Mesendoderm (in vitro differentiated cells): ENCODE results near the gene C16orf87.
A peak's percentile ranks its signal among the peaks of the same experiment; 100 is the strongest.

Source experiments
- DNase-seq: peaks from one replicate; pipeline ENCODE4 v3.0.0; 2013
- H2AK5ac ChIP-seq: 2 replicates; pipeline ENCODE4 v1.6.1; 2013; ENCODE audit warnings: low read length, inconsistent platforms
- H2BK120ac ChIP-seq: 2 replicates; pipeline ENCODE4 v1.6.1; 2013; ENCODE audit warnings: low read depth, mild to moderate bottlenecking, low read length, moderate library complexity, mixed read lengths
- H2BK15ac ChIP-seq: replicated peaks from 2 replicates; pipeline ENCODE4 v1.6.1; 2013; ENCODE audit warnings: low read depth, mild to moderate bottlenecking, moderate library complexity
- H2BK5ac ChIP-seq: 2 replicates; pipeline ENCODE4 v1.6.1; 2013; ENCODE audit warnings: low read length, inconsistent platforms
- H3K18ac ChIP-seq: 2 replicates; pipeline ENCODE4 v1.6.1; 2013; ENCODE audit warnings: mild to moderate bottlenecking, low read length, mixed read lengths
- H3K23ac ChIP-seq: one replicate; pipeline ENCODE4 v1.6.1; 2013; ENCODE audit warnings: low read length
- H3K27ac ChIP-seq: 2 replicates; pipeline ENCODE4 v1.5.1; 2013; ENCODE audit warnings: low read depth, mild to moderate bottlenecking, inconsistent platforms, low read length, moderate library complexity
- H3K27me3 ChIP-seq: 2 replicates; pipeline ENCODE4 v1.6.1; 2013; ENCODE audit warnings: low read length, control low read depth, mild to moderate bottlenecking, inconsistent platforms; ENCODE audit not compliant: insufficient read depth, poor library complexity
- H3K36me3 ChIP-seq: 2 replicates; pipeline ENCODE4 v1.6.1; 2013; ENCODE audit warnings: low read length, inconsistent platforms; ENCODE audit not compliant: control insufficient read depth, insufficient read depth
- H3K4ac ChIP-seq: one replicate; pipeline ENCODE4 v1.6.1; 2013; ENCODE audit warnings: low read depth, mild to moderate bottlenecking, low read length, moderate library complexity
- H3K4me1 ChIP-seq: 2 replicates; pipeline ENCODE4 v1.6.1; 2013; ENCODE audit warnings: low read depth, low read length, inconsistent platforms; ENCODE audit not compliant: control insufficient read depth
- H3K4me2 ChIP-seq: 2 replicates; pipeline ENCODE4 v1.6.1; 2013; ENCODE audit warnings: low read length
- H3K4me3 ChIP-seq: 2 replicates; pipeline ENCODE4 v1.5.1; 2013; ENCODE audit warnings: mild to moderate bottlenecking, low read length
- H3K56ac ChIP-seq: one replicate; pipeline ENCODE4 v1.6.1; 2013; ENCODE audit warnings: low read length
- H3K79me1 ChIP-seq: 2 replicates; pipeline ENCODE4 v1.6.1; 2013; ENCODE audit warnings: low read length, inconsistent platforms
- H3K79me2 ChIP-seq: 2 replicates; pipeline ENCODE4 v1.6.1; 2013; ENCODE audit warnings: mild to moderate bottlenecking, low read length; ENCODE audit not compliant: control insufficient read depth, insufficient read depth
- H3K9ac ChIP-seq: 2 replicates; pipeline ENCODE4 v1.6.1; 2013; ENCODE audit warnings: low read length, inconsistent platforms
- H4K5ac ChIP-seq: one replicate; pipeline ENCODE4 v1.6.1; 2013; ENCODE audit warnings: low read length
- H4K8ac ChIP-seq: one replicate; pipeline ENCODE4 v1.6.1; 2013; ENCODE audit warnings: low read depth, mild to moderate bottlenecking, control low read depth, low read length, moderate library complexity
- WGBS: extraction: QIAGEN DNeasy Blood & Tissue Kit; methylation state at CpG from one replicate; pipeline ENCODE4 v1.1.7; 2013; ENCODE audit warnings: low lambda C conversion rate, missing lambda C conversion rate; ENCODE audit not compliant: insufficient coverage; ENCODE audit errors: extremely low coverage; 5-methylcytosine and 5-hydroxymethylcytosine counted together

Gene C16orf87

GRCh38 chr16:46772463-46772862 is 58.5 kb downstream of the C16orf87 start:
- Histone ChIP-seq H4K8ac (no peak overlapping the region), H3K4me2 (no peak overlapping the region), H2BK120ac (no peak overlapping the region), H2AK5ac (no peak overlapping the region), H3K27me3 (no peaks in the 10 kb centered on the region), H3K4ac (no peak overlapping the region), H3K79me2 (no peaks in the 10 kb centered on the region), H2BK5ac (no peak overlapping the region), H3K79me1 (no peaks in the 10 kb centered on the region), H3K27ac (no peak overlapping the region), H3K23ac (no peak overlapping the region), H3K4me3 (no peak overlapping the region), H3K56ac (no peak overlapping the region), H3K36me3 (no peaks in the 10 kb centered on the region), H3K9ac (no peak overlapping the region), H2BK15ac (no peak overlapping the region), H3K4me1 (no peaks in the 10 kb centered on the region), H3K18ac (no peak overlapping the region), H4K5ac (no peak overlapping the region)
- WGBS: no CpG with 5 or more reads among the region's 4 CpGs
- no peak for DNase-seq

- Histone ChIP-seq H3K56ac (no peak overlapping the region), H3K79me1 (no peaks in the 10 kb centered on the region)
Measured at GRCh38 chr16:46768809-46769208, 62.2 kb downstream of the C16orf87 start.

GRCh38 chr16:46765050-46765449 is 65.9 kb downstream of the C16orf87 start:
- Histone ChIP-seq H3K27me3 (no peaks in the 10 kb centered on the region), H3K27ac (no peak overlapping the region), H2AK5ac (no peak overlapping the region), H3K23ac (no peak overlapping the region), H3K4ac (no peak overlapping the region), H2BK120ac (no peak overlapping the region), H2BK5ac (no peak overlapping the region), H2BK15ac (no peak overlapping the region), H3K36me3 (no peaks in the 10 kb centered on the region), H3K56ac (no peak overlapping the region), H3K4me3 (no peak overlapping the region), H3K18ac (no peak overlapping the region), H4K5ac (no peak overlapping the region), H3K9ac (no peak overlapping the region), H3K79me1 (no peaks in the 10 kb centered on the region), H4K8ac (no peak overlapping the region), H3K4me1 (no peaks in the 10 kb centered on the region), H3K79me2 (no peaks in the 10 kb centered on the region), H3K4me2 (no peak overlapping the region)
- no peak for DNase-seq
- no CpG with 5 or more reads among the region's 7 CpGs for WGBS

More at GRCh38 chr16:46768809-46769208, 62.2 kb downstream of the C16orf87 start:
- Histone ChIP-seq H2AK5ac (no peak overlapping the region), H4K8ac (no peak overlapping the region), H2BK5ac (no peak overlapping the region), H3K23ac (no peak overlapping the region), H3K27me3 (no peaks in the 10 kb centered on the region), H2BK120ac (no peak overlapping the region), H4K5ac (no peak overlapping the region), H3K4me1 (no peaks in the 10 kb centered on the region), H3K4ac (no peak overlapping the region), H3K9ac (no peak overlapping the region), H2BK15ac (no peak overlapping the region), H3K4me3 (no peak overlapping the region), H3K27ac (no peak overlapping the region), H3K36me3 (no peaks in the 10 kb centered on the region), H3K79me2 (no peaks in the 10 kb centered on the region), H3K18ac (no peak overlapping the region), H3K4me2 (no peak overlapping the region)
- WGBS: no CpG with 5 or more reads among the region's 8 CpGs
- peak; percentile 37 for DNase-seq

GRCh38 chr16:46763147-46763546 is 67.8 kb downstream of the C16orf87 start:
- Histone ChIP-seq H2BK5ac (no peak overlapping the region), H3K56ac (no peak overlapping the region), H3K9ac (no peak overlapping the region), H3K18ac (no peak overlapping the region), H3K4me1 (peaks cover 2% of the 10 kb centered on the region), H4K8ac (no peak overlapping the region), H3K36me3 (no peaks in the 10 kb centered on the region), H2AK5ac (no peak overlapping the region), H3K4me2 (no peak overlapping the region), H3K4me3 (no peak overlapping the region), H3K27ac (no peak overlapping the region), H3K79me1 (no peaks in the 10 kb centered on the region), H2BK15ac (no peak overlapping the region), H3K79me2 (no peaks in the 10 kb centered on the region), H3K23ac (no peak overlapping the region), H3K27me3 (no peaks in the 10 kb centered on the region), H2BK120ac (no peak overlapping the region), H4K5ac (no peak overlapping the region), H3K4ac (no peak overlapping the region)
- DNase-seq: no peak
- WGBS: no CpG with 5 or more reads among the region's 12 CpGs

GRCh38 chr16:46762583-46762982 is 68.4 kb downstream of the C16orf87 start:
- H3K27me3 ChIP-seq: no peaks in the 10 kb centered on the region
- no peak overlapping the region for H3K9ac ChIP-seq
- H3K56ac ChIP-seq: no peak overlapping the region
- H3K4me2 ChIP-seq: no peak overlapping the region
- no peak overlapping the region for H3K4ac ChIP-seq
- no peak for DNase-seq
- H3K4me1 ChIP-seq: peaks cover 4% of the 10 kb centered on the region
- no peak overlapping the region for H2BK5ac ChIP-seq
- H4K8ac ChIP-seq: no peak overlapping the region
- no peak overlapping the region for H2BK15ac ChIP-seq
- H3K27ac ChIP-seq: no peak overlapping the region
- no peak overlapping the region for H4K5ac ChIP-seq
- no peak overlapping the region for H2AK5ac ChIP-seq
- H3K23ac ChIP-seq: no peak overlapping the region
- H3K36me3 ChIP-seq: no peaks in the 10 kb centered on the region
- H3K79me1 ChIP-seq: no peaks in the 10 kb centered on the region
- no peak overlapping the region for H3K4me3 ChIP-seq
- no peak overlapping the region for H3K18ac ChIP-seq
- WGBS: no CpG with 5 or more reads among the region's 3 CpGs
- no peaks in the 10 kb centered on the region for H3K79me2 ChIP-seq
- no peak overlapping the region for H2BK120ac ChIP-seq

GRCh38 chr16:46759309-46759708 is 71.7 kb downstream of the C16orf87 start:
- no peak overlapping the region for H4K8ac ChIP-seq
- no peak overlapping the region for H3K18ac ChIP-seq
- no peak overlapping the region for H2BK15ac ChIP-seq
- no peak overlapping the region for H3K56ac ChIP-seq
- H2AK5ac ChIP-seq: no peak overlapping the region
- no peak overlapping the region for H2BK5ac ChIP-seq
- no peaks in the 10 kb centered on the region for H3K79me1 ChIP-seq
- H3K9ac ChIP-seq: no peak overlapping the region
- no peak overlapping the region for H3K23ac ChIP-seq
- DNase-seq: no peak
- no peak overlapping the region for H3K4ac ChIP-seq
- no peak overlapping the region for H3K27ac ChIP-seq
- peaks cover 8% of the 10 kb centered on the region for H3K4me1 ChIP-seq
- H4K5ac ChIP-seq: no peak overlapping the region
- no CpG with 5 or more reads among the region's 5 CpGs for WGBS
- no peaks in the 10 kb centered on the region for H3K27me3 ChIP-seq
- no peaks in the 10 kb centered on the region for H3K36me3 ChIP-seq
- H3K79me2 ChIP-seq: no peaks in the 10 kb centered on the region
- H3K4me2 ChIP-seq: no peak overlapping the region
- H2BK120ac ChIP-seq: no peak overlapping the region
- H3K4me3 ChIP-seq: no peak overlapping the region
